Uterus (tissue), 4 donors: ENCODE results near the gene SLC35A1. TPM values are rescaled to one million over a fixed set of nuclear protein-coding genes. Genes with fewer than 3 reads are reported as not detected.

Source experiments
- DNase-seq, 2 donors: peaks; one replicate each; pipeline ENCODE4 v3.0.0-alpha.2; 2019 to 2020
- H3K27ac ChIP-seq, 2 donors: fragments of 200-600 bp; sonication (generic); 1 replicate in 1 of 2; 2 replicates in 1 of 2; pipeline ENCODE4 v1.5.1; 2016 to 2018
- H3K27me3 ChIP-seq, 2 donors: fragments of 200-600 bp; sonication (generic); one replicate each; pipeline ENCODE4 v1.5.1; 2018 to 2019; ENCODE audit warnings: control low read depth in 1 of 2
- H3K36me3 ChIP-seq, 2 donors: fragments of 200-600 bp; sonication (generic); one replicate each; pipeline ENCODE4 v1.5.1; 2019; ENCODE audit warnings: control low read depth in 1 of 2
- H3K4me1 ChIP-seq, 2 donors: fragments of 200-600 bp; sonication (generic); one replicate each; pipeline ENCODE4 v1.5.1; 2018 to 2019; ENCODE audit warnings: control low read depth in 1 of 2
- H3K4me3 ChIP-seq, 2 donors: fragments of 200-600 bp; sonication (generic); 1 replicate in 1 of 2; 2 replicates in 1 of 2; pipeline ENCODE4 v1.5.1; 2018 to 2019; ENCODE audit warnings: mild to moderate bottlenecking in 1 of 2
- H3K9me3 ChIP-seq, 2 donors: fragments of 200-600 bp; sonication (generic); one replicate each; pipeline ENCODE4 v1.5.1; 2019; ENCODE audit warnings: control low read depth in 1 of 2
- POLR2A ChIP-seq, 2 donors: fragments of 450-650 bp; IDR thresholded peaks; one replicate each; pipeline ENCODE4 v1.6.1; 2016; ENCODE audit warnings: antibody characterized with exemption in 2 of 2, mild to moderate bottlenecking in 1 of 2, moderate library complexity in 1 of 2
- intact Hi-C: fragments of 100-400 bp; cut with DNase I; formaldehyde crosslinking; loops from one replicate; pipeline ENCODE4 v1.15.1; 2023; ENCODE audit warnings: low total_unique reads
- total RNA-seq, 4 donors: library from RNA; depleted of rRNA in 3 of 4; stranded (reverse); fragments of >200 nt in 3 of 4; gene quantifications; one replicate each; pipeline versions ENCODE4 v1.1.0 to v1.2.4, GENCODE V29; 2014 to 2023
- TF ChIP-seq, protein P1 (sequence below), 4 experiments: fragments of 200-600 bp in 2 of 4; fragments of 450-650 bp in 2 of 4; sonication (generic) in 2 of 4; IDR thresholded peaks; one replicate each; pipeline ENCODE4 v1.5.1; 2016 to 2019; ENCODE audit warnings: antibody characterized with exemption in 4 of 4, mild to moderate bottlenecking in 2 of 4, moderate library complexity in 1 of 4
- donor health status: DM: yes; HTN: yes; CAD: no.

SLC35A1 gene
- total RNA-seq, 4 donors from 2014 or later: 17.6 to 38.0 (median 25.8) TPM

DNA sequence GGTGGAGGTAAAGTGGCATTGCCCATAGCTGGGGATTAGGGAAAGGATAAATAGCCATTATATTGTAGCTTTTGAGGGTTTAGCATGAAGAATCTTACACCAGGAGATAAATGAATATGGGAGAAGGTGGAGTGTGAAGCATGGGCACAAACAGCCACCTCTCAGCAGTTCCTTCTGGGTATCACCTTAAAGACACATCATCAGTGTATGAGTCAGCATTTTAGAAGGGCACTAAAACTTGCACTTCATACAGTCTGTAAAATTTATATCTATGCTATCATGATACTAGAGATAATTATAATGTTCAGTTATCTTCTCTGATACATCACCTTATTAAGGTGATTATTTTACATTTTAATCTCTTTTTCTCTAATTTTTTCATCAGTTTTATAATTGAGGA, 25.3 kb downstream of the SLC35A1 start:
- H3K27me3 ChIP-seq: no peaks in the 10 kb centered on the region
- no peaks in the 10 kb centered on the region for H3K9me3 ChIP-seq
- no peak overlapping the region for H3K4me3 ChIP-seq
- H3K4me1 ChIP-seq: no peaks in the 10 kb centered on the region
- DNase-seq: no peak
- intact Hi-C loops: no loop called here
- no peaks in the 10 kb centered on the region for H3K36me3 ChIP-seq
- no peak overlapping the region for H3K27ac ChIP-seq
- TF ChIP-seq, protein P1, sequence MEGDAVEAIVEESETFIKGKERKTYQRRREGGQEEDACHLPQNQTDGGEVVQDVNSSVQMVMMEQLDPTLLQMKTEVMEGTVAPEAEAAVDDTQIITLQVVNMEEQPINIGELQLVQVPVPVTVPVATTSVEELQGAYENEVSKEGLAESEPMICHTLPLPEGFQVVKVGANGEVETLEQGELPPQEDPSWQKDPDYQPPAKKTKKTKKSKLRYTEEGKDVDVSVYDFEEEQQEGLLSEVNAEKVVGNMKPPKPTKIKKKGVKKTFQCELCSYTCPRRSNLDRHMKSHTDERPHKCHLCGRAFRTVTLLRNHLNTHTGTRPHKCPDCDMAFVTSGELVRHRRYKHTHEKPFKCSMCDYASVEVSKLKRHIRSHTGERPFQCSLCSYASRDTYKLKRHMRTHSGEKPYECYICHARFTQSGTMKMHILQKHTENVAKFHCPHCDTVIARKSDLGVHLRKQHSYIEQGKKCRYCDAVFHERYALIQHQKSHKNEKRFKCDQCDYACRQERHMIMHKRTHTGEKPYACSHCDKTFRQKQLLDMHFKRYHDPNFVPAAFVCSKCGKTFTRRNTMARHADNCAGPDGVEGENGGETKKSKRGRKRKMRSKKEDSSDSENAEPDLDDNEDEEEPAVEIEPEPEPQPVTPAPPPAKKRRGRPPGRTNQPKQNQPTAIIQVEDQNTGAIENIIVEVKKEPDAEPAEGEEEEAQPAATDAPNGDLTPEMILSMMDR (IDR thresholded peaks at IDR 0.05): no peak
- no peak for TF ChIP-seq POLR2A (IDR thresholded peaks at IDR 0.05)

DNA sequence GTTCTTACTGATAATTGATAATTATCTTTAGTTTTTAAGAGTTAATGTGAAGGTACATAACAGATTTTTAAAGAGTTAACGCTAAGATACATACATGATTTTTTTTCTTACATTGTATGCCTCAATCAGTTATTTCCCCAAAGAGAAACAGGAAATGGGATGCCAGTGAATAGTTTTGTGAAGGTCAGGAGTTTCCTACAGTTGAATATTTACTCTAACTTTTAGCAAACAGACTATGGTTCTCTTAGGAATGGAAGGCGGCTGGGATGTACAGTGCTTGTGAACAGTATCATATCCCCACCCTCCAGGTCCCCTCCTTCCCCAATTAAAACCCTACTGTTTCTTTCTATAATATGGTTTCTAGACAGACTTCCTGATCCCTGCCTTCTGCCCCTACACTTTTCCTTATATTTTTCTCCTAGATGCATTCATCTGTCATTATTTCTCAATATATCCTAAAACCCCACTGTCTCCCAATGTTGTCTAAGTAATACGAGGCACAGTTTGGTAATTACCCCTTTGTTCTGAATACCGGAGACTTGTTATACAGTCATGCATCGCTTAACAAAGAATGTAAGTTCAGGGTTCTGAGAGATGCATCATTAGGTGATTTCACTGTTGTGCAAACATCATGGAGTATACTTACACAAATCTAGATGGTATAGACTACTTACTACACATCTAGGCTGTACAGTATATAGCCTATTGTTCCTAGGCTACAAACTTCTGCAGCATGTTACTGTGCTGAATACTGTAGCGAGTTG, 29.2 kb downstream of the SLC35A1 start:
- Histone ChIP-seq H3K4me3 (no peak overlapping the region), H3K9me3 (no peaks in the 10 kb centered on the region), H3K27me3 (no peaks in the 10 kb centered on the region), H3K4me1 (peaks cover 0 to 5% of the 10 kb centered on the region in 2 donors), H3K27ac (no peak overlapping the region), H3K36me3 (no peaks in the 10 kb centered on the region)
- intact Hi-C loops: no loop called here
- TF ChIP-seq, protein P1 (IDR thresholded peaks at IDR 0.05): no peak
- TF ChIP-seq POLR2A (IDR thresholded peaks at IDR 0.05): no peak
- DNase-seq: no peak

GRCh38 chr6:87504441-87504840, 31.7 kb downstream of the SLC35A1 start:
- TF ChIP-seq POLR2A (IDR thresholded peaks at IDR 0.05): no peak
- TF ChIP-seq, protein P1 (IDR thresholded peaks at IDR 0.05): no peak
- Histone ChIP-seq H3K27ac (peak overlapping the region; percentile 11 to 27), H3K4me3 (no peak overlapping the region), H3K4me1 (peaks cover 0 to 5% of the 10 kb centered on the region in 2 donors), H3K9me3 (no peaks in the 10 kb centered on the region), H3K27me3 (no peaks in the 10 kb centered on the region), H3K36me3 (no peaks in the 10 kb centered on the region)
- intact Hi-C loops: no loop called here
- no peak for DNase-seq

DNA sequence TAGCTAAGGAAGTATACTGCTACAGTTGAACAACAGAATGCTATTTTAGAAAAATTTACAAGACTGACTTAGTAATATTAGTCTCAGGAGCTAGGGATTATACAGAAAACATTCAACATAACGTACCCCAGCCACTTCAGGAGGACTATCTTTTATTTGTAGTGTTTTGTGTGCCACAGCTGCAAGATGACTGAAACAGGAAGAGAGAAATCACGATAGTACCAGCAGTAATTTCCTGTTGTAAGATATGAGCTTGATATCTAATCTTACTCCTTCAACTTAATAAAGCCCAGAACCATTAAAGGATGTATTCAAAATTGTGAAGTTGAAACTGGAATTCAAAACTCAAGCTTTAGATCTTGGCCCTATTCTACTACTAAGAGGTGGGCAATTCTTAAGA, 42.1 kb downstream of the SLC35A1 start:
- no peak for TF ChIP-seq POLR2A (IDR thresholded peaks at IDR 0.05)
- TF ChIP-seq, protein P1 (IDR thresholded peaks at IDR 0.05): no peak
- intact Hi-C loops: no loop called here
- H3K9me3 ChIP-seq: no peaks in the 10 kb centered on the region
- no peak for DNase-seq
- no peaks in the 10 kb centered on the region for H3K27me3 ChIP-seq
- no peaks in the 10 kb centered on the region for H3K36me3 ChIP-seq
- H3K4me3 ChIP-seq: no peak overlapping the region
- H3K27ac ChIP-seq: no peak overlapping the region
- H3K4me1 ChIP-seq: no peaks in the 10 kb centered on the region

DNA sequence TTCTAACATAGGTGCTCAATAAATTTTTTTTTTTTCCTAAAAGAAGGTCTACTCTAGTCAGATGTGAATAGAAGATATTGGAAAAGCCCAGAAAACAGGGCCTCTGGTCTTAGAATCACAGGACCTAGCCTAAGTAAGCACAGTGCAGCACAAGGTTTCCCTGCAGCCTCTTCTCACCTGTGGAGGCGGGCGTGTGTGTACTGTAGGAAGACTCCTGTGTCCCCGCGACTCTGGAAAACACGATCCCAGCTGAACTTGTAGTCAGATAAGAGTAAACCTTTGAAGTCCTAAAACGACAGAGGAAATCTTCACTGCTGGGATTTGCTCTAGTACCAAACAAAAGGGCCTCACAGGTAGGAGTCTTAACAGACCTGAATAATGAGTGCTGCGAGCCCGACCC, 45.7 kb downstream of the SLC35A1 start:
- no peaks in the 10 kb centered on the region for H3K4me1 ChIP-seq
- no peak overlapping the region for H3K4me3 ChIP-seq
- H3K9me3 ChIP-seq: no peaks in the 10 kb centered on the region
- H3K27me3 ChIP-seq: no peaks in the 10 kb centered on the region
- H3K36me3 ChIP-seq: no peaks in the 10 kb centered on the region
- TF ChIP-seq, protein P1 (IDR thresholded peaks at IDR 0.05): no peak
- no peak for TF ChIP-seq POLR2A (IDR thresholded peaks at IDR 0.05)
- H3K27ac ChIP-seq: no peak overlapping the region
- intact Hi-C loops: no loop called here
- DNase-seq: no peak
